Kidney (tissue), 14 donors: ENCODE data around the gene FOXRED1. TPM values are rescaled to one million over a fixed set of nuclear protein-coding genes. Genes with fewer than 3 reads are reported as not detected.

ENCODE experiments used
- DNase-seq, 5 donors: peaks; one replicate each; pipeline ENCODE4 v3.0.0-alpha.2; 2013 to 2020
- FAIRE-seq: peaks from 2 replicates; lab custom pipeline; 2012; peaks lifted over from hg19 to GRCh38; lab: Jason Lieb, UNC
- H3K27ac ChIP-seq, 2 donors: one replicate each; pipeline ENCODE4 v1.7.0; 2013; ENCODE audit warnings: low read depth in 2 of 2, low read length in 2 of 2, inconsistent platforms in 1 of 2
- H3K27me3 ChIP-seq: one replicate; pipeline ENCODE4 v1.7.1; 2013; ENCODE audit warnings: low read length, inconsistent platforms; ENCODE audit not compliant: control insufficient read depth, insufficient read depth
- H3K36me3 ChIP-seq, 3 donors: one replicate each; pipeline versions ENCODE4 v1.7.0 to v1.7.1; 2013; ENCODE audit warnings: low read length in 3 of 3, control low read depth in 1 of 3, inconsistent platforms in 1 of 3; ENCODE audit not compliant: insufficient read depth in 3 of 3, control insufficient read depth in 2 of 3
- H3K4me1 ChIP-seq, 3 donors: one replicate each; pipeline versions ENCODE4 v1.7.0 to v1.7.1; 2013; ENCODE audit warnings: low read length in 3 of 3, inconsistent platforms in 1 of 3, low read depth in 1 of 3; ENCODE audit not compliant: control insufficient read depth in 2 of 3, insufficient read depth in 2 of 3
- H3K4me3 ChIP-seq, 3 donors: one replicate each; pipeline versions ENCODE4 v1.7.0 to v1.8.1; 2013; ENCODE audit warnings: low read length in 3 of 3, control low read depth in 1 of 3, inconsistent platforms in 1 of 3
- H3K9ac ChIP-seq, 3 donors: one replicate each; pipeline versions ENCODE4 v1.7.0 to v1.7.1; 2013; ENCODE audit warnings: low read length in 3 of 3, control low read depth in 1 of 3, inconsistent platforms in 1 of 3
- H3K9me3 ChIP-seq, 3 donors: one replicate each; pipeline versions ENCODE4 v1.7.0 to v1.7.1; 2013; ENCODE audit warnings: low read length in 3 of 3, control low read depth in 1 of 3, inconsistent platforms in 1 of 3; ENCODE audit not compliant: control insufficient read depth in 2 of 3, insufficient read depth in 1 of 3
- intact Hi-C: fragments of 100-400 bp; cut with DNase I; formaldehyde crosslinking; loops from one replicate; pipeline ENCODE4 v1.11.1; 2022
- polyA plus RNA-seq: library from polyadenylated mRNA; stranded (reverse); fragments of 350-450 nt; fragmentation: Illumina TruSeq; extraction: RNeasy Lipid Tissue Mini Kit (QIAGEN cat#74804); gene quantifications from one replicate; pipeline ENCODE4 v1.2.3, GENCODE V29; 2014; ENCODE audit warnings: low read depth, low replicate concordance; ENCODE audit not compliant: insufficient read depth
- total RNA-seq: library from RNA; stranded (reverse); fragmentation: NEBNext Ultra II Directional; extraction: Animal tissue kit (Norgen Biotek cat#: 25700); gene quantifications from one replicate; pipeline ENCODE4 v1.2.1, GENCODE V29; 2021
- TF ChIP-seq, protein P1 (sequence below): IDR thresholded peaks from 3 replicates; pipeline ENCODE4 v1.5.1; 2012; ENCODE audit warnings: mild to moderate bottlenecking, moderate library complexity, borderline replicate concordance; ENCODE audit not compliant: insufficient read depth; ENCODE audit errors: extremely low read depth
- donor health status: control.
- donor health status: control.
- donor health status: control.
- donor health status: control.
- donor health status: control.
- donor health status: DM: yes; HTN: yes; CAD: no.
- donor health status: Normal renal cell carcinoma (clear cell type).

The FOXRED1 gene
- total and polyA plus RNA-seq, 2 donors from 2014 or later, result 21.5 to 37.1 TPM

DNA sequence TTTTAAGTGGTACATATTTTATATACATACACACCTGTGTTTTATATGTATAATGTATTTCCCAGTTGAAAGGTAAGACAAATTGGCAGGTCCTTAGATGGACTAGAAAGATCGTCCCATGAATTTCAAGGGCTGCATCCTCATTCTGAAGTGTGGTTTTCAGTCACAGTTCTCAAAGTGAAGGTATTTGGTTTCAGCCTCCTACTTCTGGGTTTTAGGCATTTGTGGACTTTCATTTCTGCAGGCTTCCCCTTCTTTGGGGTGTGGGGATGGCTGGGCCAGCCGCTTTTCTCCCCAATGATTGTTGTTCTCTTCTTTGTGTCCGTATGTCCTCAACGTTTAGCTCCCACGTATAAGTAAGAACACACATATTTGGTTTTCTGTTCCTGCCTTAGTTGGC is 44.9 kb downstream of the FOXRED1 start:
- intact Hi-C loops, result loop anchor here (5.0 kb wide), 1 partner anchor 168 kb away; no protein-coding TSS in a partner anchor
- peaks cover 0 to 6% (median 0%) of the 10 kb centered on the region in 3 donors for H3K4me1 ChIP-seq
- FAIRE-seq, result no peak

DNA sequence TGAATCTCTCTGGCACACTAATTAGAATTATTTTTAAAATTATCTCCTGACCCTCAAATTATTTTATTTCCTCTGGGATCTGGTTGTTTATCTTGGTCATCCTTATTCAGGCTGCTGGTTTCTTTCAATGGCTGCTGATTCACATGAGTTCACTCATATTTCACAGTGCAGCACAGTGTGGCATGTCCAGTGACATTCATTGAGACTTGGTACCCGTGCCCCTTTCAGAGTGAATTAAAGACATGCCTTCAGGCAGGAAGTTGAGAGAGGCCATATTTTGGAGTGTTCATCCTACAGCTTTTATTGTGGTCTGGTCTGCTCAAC is 48.4 kb downstream of the FOXRED1 start:
- H3K4me1 ChIP-seq, result peaks cover 0 to 5% (median 0%) of the 10 kb centered on the region in 3 donors
- H3K27me3 ChIP-seq, result no peaks in the 10 kb centered on the region
- peaks cover 0 to 3% (median 0%) of the 10 kb centered on the region in 3 donors for H3K9me3 ChIP-seq
- H3K27ac ChIP-seq, result no peak overlapping the region
- DNase-seq, result no peak
- intact Hi-C loops, result no loop called here
- peaks cover 0 to 3% (median 0%) of the 10 kb centered on the region in 3 donors for H3K36me3 ChIP-seq
- TF ChIP-seq, protein P1, sequence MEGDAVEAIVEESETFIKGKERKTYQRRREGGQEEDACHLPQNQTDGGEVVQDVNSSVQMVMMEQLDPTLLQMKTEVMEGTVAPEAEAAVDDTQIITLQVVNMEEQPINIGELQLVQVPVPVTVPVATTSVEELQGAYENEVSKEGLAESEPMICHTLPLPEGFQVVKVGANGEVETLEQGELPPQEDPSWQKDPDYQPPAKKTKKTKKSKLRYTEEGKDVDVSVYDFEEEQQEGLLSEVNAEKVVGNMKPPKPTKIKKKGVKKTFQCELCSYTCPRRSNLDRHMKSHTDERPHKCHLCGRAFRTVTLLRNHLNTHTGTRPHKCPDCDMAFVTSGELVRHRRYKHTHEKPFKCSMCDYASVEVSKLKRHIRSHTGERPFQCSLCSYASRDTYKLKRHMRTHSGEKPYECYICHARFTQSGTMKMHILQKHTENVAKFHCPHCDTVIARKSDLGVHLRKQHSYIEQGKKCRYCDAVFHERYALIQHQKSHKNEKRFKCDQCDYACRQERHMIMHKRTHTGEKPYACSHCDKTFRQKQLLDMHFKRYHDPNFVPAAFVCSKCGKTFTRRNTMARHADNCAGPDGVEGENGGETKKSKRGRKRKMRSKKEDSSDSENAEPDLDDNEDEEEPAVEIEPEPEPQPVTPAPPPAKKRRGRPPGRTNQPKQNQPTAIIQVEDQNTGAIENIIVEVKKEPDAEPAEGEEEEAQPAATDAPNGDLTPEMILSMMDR, result no peak
- no peak overlapping the region for H3K4me3 ChIP-seq
- FAIRE-seq, result no peak
- no peak overlapping the region for H3K9ac ChIP-seq

More for the DNA sequence above, 44.9 kb downstream of the FOXRED1 start:
- TF ChIP-seq, protein P1, result no peak
- peaks cover 0 to 3% (median 0%) of the 10 kb centered on the region in 3 donors for H3K9me3 ChIP-seq
- H3K27ac ChIP-seq, result no peak overlapping the region
- peaks cover 0 to 3% (median 0%) of the 10 kb centered on the region in 3 donors for H3K36me3 ChIP-seq
- H3K9ac ChIP-seq, result no peak overlapping the region
- H3K4me3 ChIP-seq, result no peak overlapping the region
- no peak for DNase-seq
- no peaks in the 10 kb centered on the region for H3K27me3 ChIP-seq

DNA sequence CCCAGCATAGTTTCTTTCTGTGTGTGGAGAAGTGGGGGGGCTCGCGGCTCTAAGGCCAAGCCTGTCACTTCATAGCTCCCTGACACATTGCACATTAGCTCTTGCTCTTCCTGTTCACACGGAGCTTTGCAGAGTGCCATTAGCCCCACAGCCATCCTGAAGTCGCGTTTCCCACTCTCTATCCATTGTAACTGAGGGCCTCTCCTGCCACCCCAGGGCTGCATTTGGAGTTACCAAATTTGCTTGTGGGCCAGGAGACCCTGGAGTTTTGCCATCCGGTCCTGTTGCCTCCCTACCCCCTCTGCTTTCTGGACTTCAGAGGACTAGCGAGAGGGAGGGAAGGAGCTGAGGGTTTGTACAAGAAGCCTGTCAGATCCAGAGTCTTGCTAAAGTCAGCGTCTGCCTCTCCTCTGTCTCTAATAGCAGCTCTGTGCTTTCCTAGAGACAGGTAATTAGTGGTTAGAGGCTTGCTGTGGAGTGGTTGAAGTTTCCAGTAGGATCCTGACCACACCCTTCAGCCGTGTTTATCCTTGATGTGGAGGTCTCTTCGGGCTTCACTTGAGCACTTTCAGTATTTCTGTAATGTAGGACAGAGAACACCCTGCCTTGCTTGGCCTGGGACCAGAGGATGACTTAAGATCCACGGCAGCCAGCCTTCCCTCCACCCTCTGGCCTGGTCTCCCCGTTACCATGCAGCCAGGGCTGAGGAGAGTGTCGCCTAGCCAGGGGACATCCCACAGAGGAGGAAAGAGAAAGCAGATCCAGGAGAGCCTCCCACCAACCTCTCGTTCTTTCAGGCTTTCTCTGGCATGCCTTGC is 49.0 kb downstream of the FOXRED1 start:
- TF ChIP-seq, protein P1, result no peak
- H3K4me3 ChIP-seq, result no peak overlapping the region
- peaks cover 0 to 3% (median 0%) of the 10 kb centered on the region in 3 donors for H3K36me3 ChIP-seq
- intact Hi-C loops, result no loop called here
- peaks cover 0 to 3% (median 0%) of the 10 kb centered on the region in 3 donors for H3K9me3 ChIP-seq
- peaks cover 0 to 5% (median 0%) of the 10 kb centered on the region in 3 donors for H3K4me1 ChIP-seq
- FAIRE-seq, result no peak
- H3K27me3 ChIP-seq, result no peaks in the 10 kb centered on the region
- peak in 3 of 5 donors; percentile 16 to 90 (median 55) for DNase-seq
- H3K9ac ChIP-seq, result no peak overlapping the region
- H3K27ac ChIP-seq, result peak overlapping the region in 1 of 2 donors; percentile 2
